CD4-positive, alpha-beta T cell treated with Interleukin-17A for 1 hour (primary cell): ENCODE results near the gene DIP2B.

Source experiments
- DNase-seq: peaks from one replicate; pipeline ENCODE4 v3.0.0-alpha.2; 2020

The DIP2B gene

DNA sequence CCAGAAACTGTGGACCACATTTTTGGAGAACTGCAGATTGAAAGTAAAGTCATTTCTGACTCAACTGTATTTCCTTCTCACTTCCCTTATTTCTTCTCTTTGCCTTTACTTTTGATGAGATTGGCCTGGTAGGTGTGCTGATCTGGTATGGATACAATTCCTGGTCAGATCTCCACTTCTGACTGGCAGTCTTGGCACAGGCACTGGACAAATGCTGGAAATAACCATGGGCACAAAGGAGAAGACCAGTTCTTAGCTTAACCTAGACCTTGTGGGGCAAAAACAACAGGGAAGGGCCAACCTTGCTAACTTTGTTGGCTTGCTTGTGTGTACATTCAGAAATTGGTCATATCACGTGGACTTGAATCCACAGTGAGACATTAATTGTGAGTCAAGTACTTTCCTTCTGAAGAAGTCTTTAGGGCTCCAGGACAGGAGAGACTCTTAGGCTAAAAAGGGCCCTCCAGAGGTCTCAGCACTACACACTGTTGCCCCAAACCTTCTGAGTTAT lies 75.0 kb downstream of the DIP2B start:
- no peak for DNase-seq

DNA sequence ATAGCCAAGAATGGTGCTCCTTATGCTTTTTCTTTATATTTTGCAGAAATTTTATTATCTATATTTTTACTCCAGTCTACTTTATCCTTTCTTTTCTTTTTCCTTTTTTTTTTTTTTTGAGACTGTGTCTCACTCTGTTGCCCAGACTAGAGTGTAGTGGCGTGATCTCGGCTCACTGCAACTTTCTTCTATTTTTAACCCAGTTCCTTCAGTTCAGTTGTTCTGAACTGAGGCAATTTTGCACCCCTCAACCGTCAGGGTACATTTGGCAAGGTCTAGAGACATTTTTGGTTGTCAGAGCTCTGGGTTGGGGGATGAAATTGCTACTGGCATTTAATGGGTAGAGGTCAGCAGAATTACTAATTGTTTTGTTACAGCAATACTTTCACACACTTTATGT lies 75.7 kb downstream of the DIP2B start:
- no peak for DNase-seq

DNA sequence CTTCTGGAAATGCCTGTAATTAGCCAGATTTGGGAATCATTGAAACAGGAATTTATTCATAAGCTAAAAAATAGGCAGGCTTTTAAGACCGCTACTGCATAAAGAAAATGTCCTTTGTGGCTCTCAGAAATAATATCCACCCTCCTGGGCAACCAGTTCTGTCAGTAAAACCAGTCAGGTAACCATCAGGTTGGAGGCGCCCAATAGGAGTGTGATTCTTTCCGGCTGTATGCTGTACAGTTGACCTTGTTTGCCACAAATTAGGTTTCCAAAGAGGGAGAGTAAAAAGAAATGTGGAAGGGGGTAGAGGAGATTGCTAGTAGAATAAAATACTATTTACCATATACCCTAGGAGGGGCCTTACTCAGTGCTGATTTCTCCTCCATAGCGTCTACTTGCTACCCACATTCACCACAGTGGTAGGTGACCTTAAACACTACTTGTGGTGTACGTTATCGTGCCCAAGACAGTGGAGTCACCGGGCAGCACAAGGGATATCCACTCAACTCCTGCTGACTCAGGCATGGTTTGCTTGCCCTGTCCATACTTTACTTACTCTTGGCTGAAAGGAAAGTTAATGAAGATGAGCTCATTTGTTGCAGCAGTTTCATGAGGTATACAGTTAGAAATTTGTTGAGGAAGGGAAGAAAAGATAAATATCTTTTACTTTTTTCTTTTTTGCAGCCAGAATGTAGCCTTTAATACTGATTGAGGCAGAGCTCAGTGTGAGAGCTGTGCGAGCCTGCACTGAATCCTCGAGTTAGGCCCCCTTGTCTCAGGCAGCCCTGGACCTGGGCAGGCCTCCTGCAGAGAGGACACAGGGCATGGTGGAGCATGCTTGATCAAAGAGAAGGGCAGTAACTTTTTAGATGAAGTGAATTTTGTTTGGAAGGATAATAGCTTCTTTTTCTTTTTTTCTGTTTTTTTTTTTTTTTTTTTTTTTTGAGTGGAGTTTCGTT lies 76.7 kb downstream of the DIP2B start:
- no peak for DNase-seq

DNA sequence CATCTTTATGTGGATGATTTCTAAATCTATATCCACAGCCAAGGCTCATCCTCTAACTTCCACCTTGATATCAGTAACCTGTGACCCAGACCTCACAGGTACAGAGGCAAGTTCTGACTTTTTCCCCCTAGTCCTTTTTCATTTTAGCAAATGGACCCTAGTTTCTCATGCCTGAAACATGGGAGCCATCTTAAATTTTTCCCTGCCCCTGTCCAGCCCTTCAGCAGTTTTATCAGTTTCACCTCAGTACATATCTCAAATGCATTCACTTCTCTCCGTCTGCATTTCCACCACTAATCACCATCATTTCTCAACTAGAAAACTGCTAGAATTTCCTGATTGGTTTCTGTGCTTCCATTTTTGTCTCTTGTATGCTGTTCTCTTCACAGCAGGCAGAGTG lies 79.3 kb downstream of the DIP2B start:
- DNase-seq: no peak

DNA sequence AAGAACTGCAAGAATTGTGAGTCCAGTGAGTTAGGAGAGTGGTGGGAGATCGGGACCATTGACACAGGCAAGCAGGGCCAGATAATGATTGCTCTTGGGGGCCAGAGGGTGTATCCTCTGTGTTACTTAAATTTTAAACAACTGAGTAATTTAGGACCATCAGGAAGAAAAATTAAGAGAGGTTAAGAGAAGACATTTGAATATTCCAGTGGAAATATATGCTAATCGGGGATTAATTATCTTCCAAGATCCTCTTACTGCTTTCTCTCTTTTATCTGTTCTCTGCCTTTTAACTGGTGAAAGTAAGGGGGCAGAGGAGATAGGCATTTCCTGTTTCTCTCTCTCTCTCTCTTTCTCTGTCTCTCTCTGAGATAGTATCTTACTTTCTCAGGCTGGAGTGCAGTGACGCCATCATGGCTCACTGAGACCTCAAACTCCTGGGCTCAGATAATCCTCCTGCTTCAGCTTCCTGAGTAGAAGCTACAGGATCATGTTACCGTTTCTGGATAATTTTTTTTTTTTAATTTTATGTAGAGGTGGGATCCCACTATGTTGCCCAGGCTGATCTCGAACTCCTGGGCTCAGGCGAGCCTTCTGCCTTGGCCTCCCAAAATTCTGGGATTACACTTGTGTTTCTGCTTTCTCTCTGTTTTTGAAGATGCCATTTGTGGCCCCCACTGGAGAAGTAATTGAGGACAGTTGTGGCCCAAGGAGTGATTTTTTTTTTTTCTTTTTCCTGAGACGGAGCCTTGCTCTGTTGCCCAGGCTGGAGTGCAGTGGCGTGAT lies 85.1 kb downstream of the DIP2B start:
- peak; percentile 14 for DNase-seq

DNA sequence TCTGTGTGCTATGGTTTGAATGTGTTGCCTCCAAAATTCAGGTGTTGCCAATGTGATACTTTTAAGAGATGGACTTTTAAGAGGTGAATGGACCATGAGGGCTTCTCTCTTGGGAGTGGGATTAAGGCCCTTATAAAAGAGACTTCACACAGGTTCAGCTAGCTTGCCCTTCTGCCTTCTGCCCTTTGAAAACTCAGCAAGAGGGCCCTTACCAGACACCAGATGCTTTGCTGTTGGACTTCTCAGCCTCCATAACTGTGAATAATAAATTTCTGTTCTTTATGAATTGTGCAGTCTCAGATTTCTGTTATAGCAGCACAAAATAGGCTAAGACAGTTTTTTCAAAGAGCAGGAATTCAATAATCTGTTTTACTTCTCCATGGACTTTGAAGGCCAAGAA lies 86.1 kb downstream of the DIP2B start:
- no peak for DNase-seq

DNA sequence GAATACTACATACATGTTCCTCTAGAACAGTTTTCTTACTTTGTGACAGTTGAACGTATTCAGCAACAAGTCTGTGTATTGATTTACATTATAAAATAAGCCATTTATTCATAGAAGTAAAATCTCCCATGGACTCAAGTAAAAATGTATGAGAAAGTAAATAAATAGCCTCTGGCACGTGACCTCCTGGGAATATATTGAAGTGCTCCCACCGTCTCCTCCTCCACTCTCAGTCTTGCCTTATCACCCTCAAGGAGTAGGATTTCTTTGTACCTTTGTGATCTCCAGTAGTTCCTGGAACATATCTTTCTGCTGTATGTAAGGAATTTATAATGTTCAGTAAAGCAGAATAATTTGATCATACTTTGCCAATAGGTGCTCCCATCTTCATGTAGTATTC lies 90.9 kb downstream of the DIP2B start:
- no peak for DNase-seq

DNA sequence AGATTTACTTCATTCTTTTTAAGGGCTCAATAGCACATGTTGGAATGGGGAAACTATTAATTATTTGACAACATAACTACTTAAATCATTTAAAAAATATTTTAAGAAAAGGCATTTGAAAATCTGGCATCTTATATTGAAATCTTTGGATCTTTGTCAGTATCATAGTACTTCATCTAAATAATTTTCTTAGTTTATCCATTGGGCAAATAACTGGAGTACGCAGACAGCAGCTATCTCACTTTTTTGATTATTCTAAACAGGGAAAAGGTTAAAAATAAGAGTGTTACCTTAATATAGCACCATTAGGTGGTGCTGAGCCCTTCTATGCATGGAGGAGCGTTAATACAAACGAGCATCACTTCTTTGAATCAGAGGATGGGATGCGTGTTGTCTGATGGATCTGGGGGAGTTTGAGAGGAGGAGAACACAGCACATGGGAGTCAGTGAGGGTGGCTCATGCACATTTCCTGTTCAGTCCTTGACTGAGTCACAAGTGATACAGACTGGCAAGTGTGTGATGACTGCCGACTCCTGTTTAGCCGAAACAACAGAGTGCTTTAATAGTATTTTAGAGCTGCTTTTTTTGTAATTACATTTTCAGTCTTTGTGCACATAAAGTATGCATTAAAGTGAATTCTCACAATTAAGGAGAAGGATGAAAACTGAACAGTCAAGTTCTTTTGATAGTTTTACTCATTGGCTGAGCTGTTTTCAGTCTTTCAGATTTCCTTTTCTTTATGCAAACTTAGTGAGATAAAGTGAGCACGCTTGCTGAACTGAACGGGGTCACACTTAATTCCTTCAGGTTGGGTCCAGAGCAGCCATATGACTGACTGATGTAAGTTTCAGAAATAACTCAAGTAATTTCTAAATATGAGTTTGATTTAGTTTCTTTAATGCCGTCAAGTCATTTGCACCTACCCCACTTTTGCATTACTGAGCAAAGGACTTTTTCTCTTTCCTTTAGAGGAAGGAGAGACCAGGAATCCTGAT lies 92.7 kb downstream of the DIP2B start:
- peak; percentile 33 for DNase-seq

DNA sequence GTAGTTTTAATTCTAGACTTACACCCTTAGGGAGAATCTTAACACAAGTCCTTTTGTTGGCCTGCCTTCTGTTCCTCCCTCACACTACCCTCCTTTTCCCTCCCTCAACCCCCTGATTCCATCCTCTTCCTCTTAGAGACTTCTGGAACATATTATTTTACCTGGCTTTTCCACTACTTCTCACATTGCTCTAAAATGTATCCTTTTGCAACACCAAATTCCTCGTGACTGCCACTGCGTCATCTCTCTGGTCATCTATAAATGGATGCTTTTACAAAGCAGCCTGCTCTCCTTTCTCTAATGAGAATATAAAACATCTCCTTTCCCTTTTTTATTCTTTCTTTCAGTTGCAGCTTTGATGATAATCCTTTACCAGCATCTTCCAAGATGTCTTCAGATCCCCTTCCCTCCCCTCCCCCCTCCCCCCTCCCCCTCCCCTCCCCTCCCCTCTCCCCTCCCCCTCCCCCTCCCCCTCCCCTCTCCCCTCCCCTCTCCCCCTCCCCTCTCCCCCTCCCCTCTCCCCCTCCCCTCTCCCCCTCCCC lies 93.6 kb downstream of the DIP2B start:
- no peak for DNase-seq

DNA sequence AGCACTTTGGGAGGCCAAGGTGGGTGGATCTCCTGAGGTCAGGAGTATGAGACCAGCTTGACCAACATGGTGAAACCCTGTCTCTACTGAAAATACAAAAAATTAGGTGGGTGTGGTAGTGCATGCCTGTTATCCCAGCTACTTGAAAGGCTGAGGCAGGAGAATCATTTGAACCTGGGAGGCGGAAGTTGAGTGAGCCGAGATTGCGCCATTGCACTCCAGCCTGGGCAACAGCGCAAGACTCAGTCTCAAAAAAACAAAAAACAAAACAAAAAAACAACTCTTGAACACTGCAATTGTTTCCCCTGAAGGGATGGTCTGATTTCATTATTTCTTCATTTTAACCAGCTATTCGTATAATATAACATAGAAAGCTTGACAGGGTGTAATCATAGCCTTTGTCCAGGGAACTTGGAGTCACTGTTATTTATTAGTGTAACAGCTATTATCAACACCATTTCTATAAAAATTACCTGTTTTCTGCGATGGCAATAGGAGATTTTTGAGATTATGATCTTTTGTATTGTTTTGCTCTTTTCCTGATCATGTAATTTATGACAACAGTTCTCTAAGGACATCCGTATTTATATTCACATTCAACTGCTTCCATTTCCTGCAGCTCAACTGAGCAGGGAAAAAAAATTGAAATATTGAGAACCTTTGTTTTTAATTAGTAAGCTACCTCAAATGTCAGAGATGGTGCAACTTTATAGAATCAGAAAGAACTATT lies 94.7 kb downstream of the DIP2B start:
- no peak for DNase-seq

DNA sequence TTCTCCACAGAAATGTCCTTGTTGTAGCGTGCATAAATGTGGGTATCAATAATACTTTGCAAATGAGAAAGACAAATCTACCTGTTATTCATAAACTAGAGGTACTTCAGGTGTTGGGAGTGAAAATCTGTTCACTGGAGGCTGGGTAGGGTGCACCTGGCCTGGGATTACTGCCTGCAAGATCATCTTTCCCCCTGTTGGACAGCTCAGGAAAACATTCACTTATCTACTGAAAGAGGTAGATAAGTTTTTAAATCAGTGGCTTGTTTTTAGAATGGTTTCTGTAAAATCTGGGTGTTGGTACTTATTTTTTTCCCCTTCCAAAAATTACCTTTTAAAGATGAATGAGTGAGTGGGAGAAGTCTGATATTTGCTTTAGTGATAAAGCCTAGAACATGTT lies 95.6 kb downstream of the DIP2B start:
- DNase-seq: no peak

DNA sequence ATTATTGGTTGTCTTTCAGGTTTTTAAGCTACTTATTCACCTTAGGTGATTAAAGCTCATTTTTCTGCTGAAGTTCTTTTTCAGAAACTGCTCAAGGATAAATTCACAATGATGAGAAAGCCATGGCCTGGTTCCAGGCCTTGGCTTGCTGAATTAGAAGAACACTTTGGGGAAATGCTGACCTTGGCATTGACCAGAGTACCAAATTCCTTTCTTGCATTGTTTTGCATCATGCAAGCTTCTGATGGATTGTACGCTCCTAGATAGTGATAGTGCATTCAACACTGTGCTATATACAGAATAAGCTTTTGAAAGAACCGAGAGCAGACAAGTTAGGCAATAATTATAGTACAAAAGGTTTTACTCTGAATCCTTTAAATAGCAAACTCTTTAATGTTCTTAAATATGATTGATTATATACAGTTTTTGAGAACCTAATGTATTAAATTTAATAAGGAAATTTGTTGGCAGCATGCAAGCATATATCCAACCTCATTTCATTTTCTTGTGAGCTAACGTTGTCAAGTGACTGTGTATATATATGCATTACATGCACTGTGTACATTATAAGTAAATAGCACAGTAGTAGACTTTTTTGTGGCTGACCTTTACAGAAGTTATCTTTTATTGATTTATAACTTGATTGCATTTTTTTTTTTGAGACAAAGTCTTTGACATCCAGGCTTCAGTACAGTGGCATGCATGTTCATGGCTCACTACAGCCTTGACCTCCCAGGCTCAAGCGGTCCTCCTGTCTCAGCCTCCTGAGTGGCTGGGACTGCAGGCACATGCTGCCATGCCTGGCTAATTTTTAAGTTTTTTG lies 99.2 kb downstream of the DIP2B start:
- DNase-seq: no peak

DNA sequence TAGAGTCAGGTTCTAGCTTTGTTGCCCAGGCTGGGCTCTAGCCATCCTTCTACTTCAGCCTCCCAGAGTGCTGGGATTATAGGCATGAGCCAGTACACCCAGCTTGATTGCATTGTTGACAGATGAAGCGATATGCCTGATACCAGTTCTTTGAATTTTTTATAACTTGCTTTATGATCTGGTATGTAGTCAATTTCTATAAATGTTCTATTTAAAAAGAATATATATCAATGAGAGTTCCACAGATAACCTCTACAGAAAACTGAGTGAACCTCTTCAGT lies 99.8 kb downstream of the DIP2B start:
- DNase-seq: no peak

DNA sequence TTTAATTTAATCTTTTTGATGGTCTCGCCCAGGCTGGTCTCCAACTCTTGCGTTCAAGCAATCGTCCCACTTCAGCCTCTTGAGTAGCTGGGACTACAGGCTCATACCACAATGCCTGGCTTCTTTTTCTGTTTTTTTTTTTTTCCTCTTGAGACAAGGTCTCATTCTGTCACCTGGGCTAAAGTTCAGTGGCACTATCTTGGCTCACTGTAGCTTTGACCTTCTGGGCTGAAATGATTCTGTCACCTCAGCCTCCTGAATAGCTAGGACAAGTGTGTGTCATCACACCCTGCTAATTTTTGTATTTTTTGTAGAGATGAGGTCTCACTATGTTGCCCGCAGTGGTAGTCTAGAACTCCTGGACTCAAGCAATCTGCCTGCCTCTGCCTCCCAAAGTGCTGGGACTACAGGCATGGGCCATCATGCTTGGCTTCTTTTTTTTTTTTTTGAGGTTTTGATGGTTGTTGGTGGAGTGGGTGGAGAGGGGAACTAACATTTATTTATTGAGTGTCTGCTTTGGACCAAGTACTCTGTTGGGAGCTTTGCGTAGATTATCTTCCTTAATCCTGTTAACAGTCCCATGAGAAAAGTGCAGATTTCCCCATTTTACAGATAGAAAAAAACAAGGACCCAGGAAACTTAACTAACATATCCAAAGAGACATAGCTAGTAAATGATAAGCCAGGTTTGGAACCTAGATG lies 102.0 kb downstream of the DIP2B start:
- DNase-seq: no peak

DNA sequence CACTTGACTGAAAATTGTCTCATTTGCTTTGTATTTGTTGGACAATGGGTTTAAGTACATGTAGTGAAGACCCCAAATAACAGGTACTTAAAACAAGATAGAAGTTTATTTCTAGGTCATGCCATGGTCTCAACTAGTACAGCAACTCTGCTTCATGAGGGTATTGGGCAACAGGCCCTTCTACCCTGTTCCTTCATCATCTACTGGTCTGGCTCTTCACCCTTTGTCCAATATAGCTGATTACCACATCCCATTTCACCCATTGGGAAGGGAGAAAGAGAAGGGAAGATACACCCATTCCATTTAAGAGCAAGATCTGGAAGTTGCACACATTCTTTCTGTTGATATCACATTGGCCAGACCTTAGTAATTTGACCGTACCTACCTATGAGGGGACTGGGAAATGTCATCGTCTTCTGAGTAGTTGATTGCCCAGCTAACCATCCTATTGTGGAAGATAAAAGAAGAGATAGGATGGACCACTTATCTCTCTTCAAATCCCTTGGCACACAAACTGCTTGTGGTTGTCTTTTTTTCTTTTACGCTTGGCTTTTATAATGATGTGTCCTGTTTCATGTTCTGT lies 104.6 kb downstream of the DIP2B start:
- no peak for DNase-seq

DNA sequence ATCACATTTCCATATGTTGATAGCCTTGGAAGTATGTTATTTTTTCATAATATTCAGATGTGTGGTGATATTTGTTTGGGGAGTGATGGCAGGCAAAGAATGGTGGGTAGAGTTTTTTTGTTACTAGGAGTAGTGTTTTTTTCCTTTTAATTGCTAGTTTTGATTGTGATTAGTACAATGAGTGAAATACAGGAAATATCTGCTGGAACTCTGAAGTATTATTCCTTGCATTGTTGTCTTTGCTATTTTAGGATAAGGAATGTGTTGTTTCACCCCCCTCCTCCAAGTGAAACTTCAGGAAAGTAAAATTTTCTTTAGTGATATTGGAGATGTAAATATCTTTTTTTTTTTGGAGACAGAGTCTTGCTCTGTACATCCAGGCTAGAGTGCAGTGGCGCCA lies 105.4 kb downstream of the DIP2B start:
- no peak for DNase-seq

DNA sequence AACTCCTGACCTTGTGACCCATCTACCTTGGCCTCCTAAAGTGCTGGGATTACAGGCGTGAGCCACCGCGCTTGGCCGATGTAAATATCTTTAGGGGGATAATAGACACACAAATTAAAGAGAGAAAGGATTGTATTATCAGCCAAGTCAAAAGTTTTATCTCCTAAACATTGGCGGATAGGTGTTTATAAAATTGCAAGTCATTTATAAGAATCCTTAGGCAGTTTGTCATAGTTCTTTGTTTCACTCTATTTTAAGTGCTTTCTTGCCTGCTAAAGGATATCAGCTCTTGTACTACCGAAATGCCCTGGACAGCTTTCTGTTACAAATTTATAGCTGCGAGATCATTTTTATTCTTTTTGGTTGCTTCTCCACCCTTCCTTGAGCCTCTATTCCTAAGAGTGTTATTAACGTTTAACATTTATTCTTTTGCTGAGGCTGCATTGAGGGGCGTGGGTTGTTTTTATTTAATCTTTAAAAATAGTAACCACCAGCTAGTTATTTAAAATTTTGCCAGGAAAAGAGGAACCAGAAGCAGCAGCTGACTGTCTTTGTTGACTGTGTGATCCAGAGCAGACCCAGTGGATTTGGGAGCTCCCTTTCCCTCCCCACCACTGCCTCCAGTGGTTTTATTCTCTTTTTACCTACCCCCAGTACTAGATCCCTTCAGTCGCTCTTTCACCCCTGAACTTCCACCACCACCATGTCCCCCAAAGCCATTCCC lies 106.4 kb downstream of the DIP2B start:
- no peak for DNase-seq

DNA sequence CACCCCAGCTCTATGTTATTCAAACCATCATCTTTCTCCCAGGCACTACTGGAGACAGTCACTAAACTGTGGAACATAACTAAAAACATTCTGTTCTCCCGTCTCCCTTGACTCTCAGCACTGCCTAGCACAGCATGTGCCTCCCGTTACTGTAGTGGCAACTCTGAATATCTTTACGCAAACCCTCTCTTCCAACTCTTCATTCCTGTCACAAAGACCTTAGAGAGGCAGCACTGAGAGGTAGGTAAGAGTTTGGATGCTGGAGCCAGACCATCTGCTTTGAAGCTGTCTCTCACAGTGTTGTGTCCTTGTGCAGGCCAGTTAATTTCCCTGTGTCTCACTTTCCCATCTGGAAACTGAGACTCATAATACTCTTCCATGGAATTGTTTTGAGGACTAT lies 108.1 kb downstream of the DIP2B start:
- no peak for DNase-seq

DNA sequence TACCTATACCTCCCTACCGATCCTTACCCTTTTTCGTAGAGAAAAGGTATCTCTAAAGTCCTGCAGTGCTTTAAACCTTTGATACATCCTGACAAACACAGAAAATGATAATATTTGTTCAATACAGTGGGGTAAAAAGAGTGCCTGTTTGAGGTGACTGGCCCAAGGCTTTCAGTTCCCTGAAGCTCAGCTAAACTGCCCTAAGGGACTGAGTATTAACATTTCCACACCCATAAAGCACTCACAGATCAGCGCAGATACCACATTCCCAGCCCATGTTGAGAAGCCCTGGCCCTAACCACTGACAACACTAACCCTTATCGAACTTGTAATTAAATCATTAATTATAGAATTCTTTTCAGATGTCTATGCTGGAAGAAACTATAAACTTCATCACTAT lies 108.7 kb downstream of the DIP2B start:
- DNase-seq: no peak
